Chondrocyte (in vitro differentiated cells): ENCODE measurements around the gene ARPC1A. TPM values are rescaled to one million over a fixed set of nuclear protein-coding genes. Genes with fewer than 3 reads are reported as not detected.
"Not testable (repeated sequence)": the region's sequence is repeated elsewhere in the genome, so short reads cannot be mapped to it uniquely, and the experiment has no call there.

Experiments
- DNase-seq: peaks from one replicate; pipeline ENCODE4 v3.0.0; 2021; ENCODE audit warnings: mixed read lengths, low spot score
- H3K27ac Mint-ChIP-seq: one replicate; pipeline ENCODE4 v1.8.0; 2021; ENCODE audit warnings: mild to moderate bottlenecking, moderate library complexity, mixed read lengths; ENCODE audit not compliant: unreplicated experiment
- H3K27me3 Mint-ChIP-seq: 2 replicates; pipeline ENCODE4 v1.8.0; 2021; ENCODE audit warnings: low read depth, mixed read lengths
- H3K36me3 Mint-ChIP-seq: 2 replicates; pipeline ENCODE4 v1.8.0; 2021; ENCODE audit warnings: low read depth, mixed read lengths
- H3K4me1 Mint-ChIP-seq: 2 replicates; pipeline ENCODE4 v1.8.0; 2021; ENCODE audit warnings: low read depth, mild to moderate bottlenecking, mixed read lengths
- H3K4me3 Mint-ChIP-seq: one replicate; pipeline ENCODE4 v1.8.0; 2021; ENCODE audit warnings: mild to moderate bottlenecking, moderate library complexity, mixed read lengths; ENCODE audit not compliant: unreplicated experiment
- H3K9me3 Mint-ChIP-seq: 2 replicates; pipeline ENCODE4 v1.8.0; 2021; ENCODE audit warnings: low read depth, mixed read lengths
- total RNA-seq: library from RNA; stranded (reverse); gene quantifications from 3 replicates; pipeline ENCODE4 v1.2.1, GENCODE V29; 2021
- TF ChIP-seq, protein P1 (sequence below): fragments of 200-600 bp; sonication (generic); IDR thresholded peaks from 2 replicates; pipeline ENCODE4 v1.5.0; 2021; ENCODE audit warnings: antibody characterized with exemption, mild to moderate bottlenecking, moderate library complexity

ARPC1A gene
- total RNA-seq, 1 donor from 2014 or later = 104 TPM

DNA sequence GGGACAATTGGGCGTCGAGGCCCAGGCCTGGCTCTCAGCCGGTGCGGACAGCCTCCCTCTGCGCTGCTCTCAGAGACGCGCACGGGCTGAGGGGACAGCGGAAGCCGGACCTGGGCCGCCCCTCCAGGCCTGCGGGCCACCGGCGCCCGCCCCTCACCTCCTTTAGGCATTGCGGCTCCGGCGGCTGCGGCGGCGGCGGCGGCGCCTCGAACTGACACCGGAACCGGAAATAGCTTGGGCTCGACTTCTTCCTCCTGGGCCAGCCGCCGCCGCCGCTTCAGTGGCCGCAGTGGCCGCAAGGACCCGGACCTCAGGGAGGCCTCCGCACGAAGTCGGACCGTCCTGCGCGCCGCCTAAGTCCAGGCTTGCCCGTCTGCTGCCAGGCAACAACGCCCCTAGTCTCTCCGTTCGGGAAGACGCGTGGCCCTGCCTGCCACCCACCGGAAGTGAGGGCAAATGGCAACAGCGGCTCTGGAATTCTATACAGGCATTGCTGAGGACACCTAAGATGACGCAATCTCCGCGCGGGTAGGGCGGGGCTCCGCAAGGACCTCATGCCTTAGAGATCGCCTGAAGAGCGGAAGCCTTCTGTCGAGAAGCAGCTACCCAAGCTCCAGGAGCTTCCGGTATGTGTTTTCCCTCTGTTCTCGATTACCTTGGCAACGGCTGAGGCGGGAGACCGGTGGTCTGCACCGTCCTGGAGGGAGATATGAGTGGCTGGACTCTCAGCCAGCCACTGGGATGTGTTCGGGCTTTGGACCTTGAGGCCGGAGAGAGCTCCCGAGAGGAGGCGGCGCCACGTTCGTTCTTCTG, 82.9 kb downstream of the ARPC1A start, which contains the start of the genes BUD31 and PDAP1:
TSS of gene BUD31 (plus strand) at position 591 of the 813 bp plus-strand sequence. CDS start 2,124 bp downstream, outside the sequence.
TSS of gene PDAP1 (minus strand) at position 219 of the 813 bp plus-strand sequence. CDS start at position 170, 49 bp downstream.
- peak; percentile 97 for DNase-seq
- no peaks in the 10 kb centered on the region for H3K9me3 Mint-ChIP-seq
- H3K27me3 Mint-ChIP-seq = no peaks in the 10 kb centered on the region
- TF ChIP-seq, protein P1, sequence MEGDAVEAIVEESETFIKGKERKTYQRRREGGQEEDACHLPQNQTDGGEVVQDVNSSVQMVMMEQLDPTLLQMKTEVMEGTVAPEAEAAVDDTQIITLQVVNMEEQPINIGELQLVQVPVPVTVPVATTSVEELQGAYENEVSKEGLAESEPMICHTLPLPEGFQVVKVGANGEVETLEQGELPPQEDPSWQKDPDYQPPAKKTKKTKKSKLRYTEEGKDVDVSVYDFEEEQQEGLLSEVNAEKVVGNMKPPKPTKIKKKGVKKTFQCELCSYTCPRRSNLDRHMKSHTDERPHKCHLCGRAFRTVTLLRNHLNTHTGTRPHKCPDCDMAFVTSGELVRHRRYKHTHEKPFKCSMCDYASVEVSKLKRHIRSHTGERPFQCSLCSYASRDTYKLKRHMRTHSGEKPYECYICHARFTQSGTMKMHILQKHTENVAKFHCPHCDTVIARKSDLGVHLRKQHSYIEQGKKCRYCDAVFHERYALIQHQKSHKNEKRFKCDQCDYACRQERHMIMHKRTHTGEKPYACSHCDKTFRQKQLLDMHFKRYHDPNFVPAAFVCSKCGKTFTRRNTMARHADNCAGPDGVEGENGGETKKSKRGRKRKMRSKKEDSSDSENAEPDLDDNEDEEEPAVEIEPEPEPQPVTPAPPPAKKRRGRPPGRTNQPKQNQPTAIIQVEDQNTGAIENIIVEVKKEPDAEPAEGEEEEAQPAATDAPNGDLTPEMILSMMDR = no peak
- peak within 1 kb of the TSS; percentile 99 for H3K4me3 Mint-ChIP-seq
- H3K27ac Mint-ChIP-seq = peak within 1 kb of the TSS; percentile 99
- H3K36me3 Mint-ChIP-seq = peaks cover 19% of the 10 kb centered on the region
- H3K4me1 Mint-ChIP-seq = peaks cover 41% of the 10 kb centered on the region

DNA sequence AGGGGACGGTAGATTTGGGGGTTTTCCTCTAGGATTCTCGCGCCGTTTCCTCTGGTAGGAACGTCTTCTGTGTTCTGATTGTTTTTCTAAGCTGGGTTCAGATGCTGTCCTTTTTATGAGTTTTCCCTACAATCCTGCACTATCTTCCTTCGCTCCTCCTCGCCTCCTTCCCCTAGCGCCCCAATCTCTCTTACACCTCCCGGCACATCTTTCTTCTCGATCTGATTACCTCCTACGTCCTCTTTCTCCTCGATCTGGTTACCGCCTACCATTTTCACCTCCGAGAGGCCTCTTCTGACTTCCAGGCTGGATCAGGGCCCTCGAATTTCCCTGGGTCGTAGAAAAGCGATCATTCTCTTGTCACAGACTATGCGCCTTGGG, 83.5 kb downstream of the ARPC1A start:
- DNase-seq = no peak
- H3K27ac Mint-ChIP-seq = peak overlapping the region; percentile 99
- H3K36me3 Mint-ChIP-seq = peaks cover 17% of the 10 kb centered on the region
- H3K4me1 Mint-ChIP-seq = peaks cover 38% of the 10 kb centered on the region
- H3K27me3 Mint-ChIP-seq = no peaks in the 10 kb centered on the region
- H3K9me3 Mint-ChIP-seq = no peaks in the 10 kb centered on the region
- peak overlapping the region; percentile 99 for H3K4me3 Mint-ChIP-seq
- TF ChIP-seq, protein P1 = no peak

DNA sequence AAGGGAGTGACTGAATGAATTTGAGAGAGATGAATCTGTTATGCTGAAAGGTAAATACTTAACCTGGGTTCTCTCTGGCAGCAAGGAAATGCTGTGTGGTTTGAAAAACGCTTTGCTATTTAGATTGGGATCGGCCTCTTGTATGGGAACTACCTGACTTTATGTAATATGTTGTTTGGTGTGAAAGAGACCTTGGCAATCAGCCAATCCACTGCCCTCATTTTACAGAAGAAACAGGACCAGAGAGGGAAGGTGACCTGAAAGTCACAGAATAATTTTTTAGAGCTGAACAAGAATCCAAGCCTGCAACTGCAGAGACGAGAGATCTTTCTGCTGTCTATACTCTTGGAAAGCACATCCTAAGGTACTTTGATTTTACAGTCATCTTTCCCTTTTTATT, 84.1 kb downstream of the ARPC1A start:
- H3K9me3 Mint-ChIP-seq = no peaks in the 10 kb centered on the region
- peak overlapping the region; percentile 99 for H3K27ac Mint-ChIP-seq
- H3K4me1 Mint-ChIP-seq = peaks cover 33% of the 10 kb centered on the region
- DNase-seq = no peak
- H3K4me3 Mint-ChIP-seq = peak overlapping the region; percentile 99
- no peaks in the 10 kb centered on the region for H3K27me3 Mint-ChIP-seq
- TF ChIP-seq, protein P1 = no peak
- H3K36me3 Mint-ChIP-seq = peaks cover 19% of the 10 kb centered on the region

DNA sequence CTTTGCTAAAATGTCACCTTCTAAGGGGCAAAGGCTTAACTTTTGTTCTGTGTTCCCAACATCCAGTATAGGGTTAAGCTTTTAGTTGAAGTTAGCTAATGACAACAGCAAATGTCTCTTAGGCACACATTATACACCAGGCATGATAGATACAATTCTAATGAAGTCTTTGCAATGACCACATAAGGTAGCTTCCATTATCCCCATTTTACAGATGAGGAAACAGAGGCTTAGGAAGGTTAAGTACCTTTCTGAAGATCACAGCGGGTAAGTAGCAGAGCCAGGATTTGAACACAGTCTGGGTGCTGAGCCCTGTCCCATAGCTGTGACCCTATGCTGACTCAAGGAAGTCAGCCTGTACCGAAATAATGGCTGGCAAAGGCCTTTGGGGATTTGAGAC, 84.9 kb downstream of the ARPC1A start:
- DNase-seq = no peak
- peaks cover 35% of the 10 kb centered on the region for H3K4me1 Mint-ChIP-seq
- H3K36me3 Mint-ChIP-seq = peaks cover 24% of the 10 kb centered on the region
- peak overlapping the region; percentile 99 for H3K27ac Mint-ChIP-seq
- TF ChIP-seq, protein P1 = no peak
- H3K9me3 Mint-ChIP-seq = no peaks in the 10 kb centered on the region
- peak overlapping the region; percentile 99 for H3K4me3 Mint-ChIP-seq
- H3K27me3 Mint-ChIP-seq = no peaks in the 10 kb centered on the region

DNA sequence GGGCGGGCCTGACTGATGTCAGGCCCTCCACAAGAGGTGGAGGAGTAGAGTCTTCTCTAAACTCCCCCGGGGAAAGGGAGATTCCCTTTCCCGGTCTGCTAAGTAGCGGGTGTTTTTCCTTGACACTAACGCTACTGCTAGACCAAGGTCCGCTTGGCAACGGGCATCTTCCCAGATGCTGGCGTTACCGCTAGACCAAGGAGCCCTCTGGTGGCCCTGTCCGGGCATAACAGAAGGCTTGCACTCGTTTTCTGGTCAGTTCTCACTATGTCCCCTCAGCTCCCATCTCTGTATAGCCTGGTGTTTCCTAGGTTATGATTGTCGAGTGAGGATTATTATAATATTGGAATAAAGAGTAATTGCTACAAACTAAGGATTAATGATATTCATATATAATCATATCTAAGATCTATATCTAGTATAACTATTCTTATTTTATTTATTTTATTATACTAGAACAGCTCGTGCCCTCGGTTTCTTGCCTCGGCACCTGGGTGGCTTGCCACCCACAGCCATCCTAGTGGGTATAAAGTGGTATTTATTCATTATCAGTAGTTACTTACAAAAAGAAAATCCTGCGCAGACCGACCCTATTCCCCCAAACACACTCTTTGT, 89.9 kb downstream of the ARPC1A start:
- DNase-seq, H3K27me3 Mint-ChIP-seq, H3K9me3 Mint-ChIP-seq, H3K4me1 Mint-ChIP-seq, H3K4me3 Mint-ChIP-seq: not testable (repeated sequence)
- peaks cover 39% of the 10 kb centered on the region for H3K36me3 Mint-ChIP-seq
- TF ChIP-seq, protein P1 = peak; percentile 84
- H3K27ac Mint-ChIP-seq = peak overlapping the region; percentile 68

Other genes with a start within 250 kb of the ARPC1A start
- 28.2 to 32.2 TPM (median 30.2 TPM) in 3 replicates for gene SMURF1, start 181.8 kb upstream of the ARPC1A start, total RNA-seq
- gene KPNA7, start 117.8 kb upstream of the ARPC1A start, total RNA-seq = not detected in 3 replicates
- not detected in 3 replicates for gene MYH16, start 53.1 kb upstream of the ARPC1A start, total RNA-seq
- gene ARPC1B, start 48.8 kb downstream of the ARPC1A start, total RNA-seq = 120 to 134 TPM (median 130 TPM) in 3 replicates
- gene PDAP1, start 82.7 kb downstream of the ARPC1A start, total RNA-seq = 91.2 to 101 TPM (median 92.2 TPM) in 3 replicates
- gene BUD31, start 83.1 kb downstream of the ARPC1A start, total RNA-seq = 88.3 to 120 TPM (median 108 TPM) in 3 replicates
- 4.4 to 5.8 TPM (median 5.4 TPM) in 3 replicates for gene PTCD1, start 112.9 kb downstream of the ARPC1A start, total RNA-seq
- 25.4 to 36.6 TPM (median 29.0 TPM) in 3 replicates for gene CPSF4, start 113.0 kb downstream of the ARPC1A start, total RNA-seq
- gene ATP5MF, start 140.3 kb downstream of the ARPC1A start, total RNA-seq = 225 to 264 TPM (median 239 TPM) in 3 replicates
- 7.3 to 15.2 TPM (median 10.0 TPM) in 3 replicates for gene ZNF789, start 147.0 kb downstream of the ARPC1A start, total RNA-seq
- 13.9 to 21.2 TPM (median 15.7 TPM) in 3 replicates for gene ZNF394, start 174.4 kb downstream of the ARPC1A start, total RNA-seq
- 11.5 to 12.4 TPM (median 11.5 TPM) in 3 replicates for gene ZKSCAN5, start 178.8 kb downstream of the ARPC1A start, total RNA-seq
- 3.3 to 5.1 TPM (median 3.9 TPM) in 3 replicates for gene FAM200A, start 226.2 kb downstream of the ARPC1A start, total RNA-seq
- gene ZNF655, start 232.7 kb downstream of the ARPC1A start, total RNA-seq = 38.8 to 45.3 TPM (median 41.6 TPM) in 3 replicates